ENCODE results near the gene ADGRV1. TPM values are rescaled to one million over a fixed set of nuclear protein-coding genes. Genes with fewer than 3 reads are reported as not detected.
"Not testable (repeated sequence)": the region's sequence is repeated elsewhere in the genome, so short reads cannot be mapped to it uniquely, and the experiment has no call there.

The ADGRV1 gene
- total and polyA plus RNA-seq, 7 donors = 0.05 to 0.83 (median 0.11) TPM; not detected in 1

DNA sequence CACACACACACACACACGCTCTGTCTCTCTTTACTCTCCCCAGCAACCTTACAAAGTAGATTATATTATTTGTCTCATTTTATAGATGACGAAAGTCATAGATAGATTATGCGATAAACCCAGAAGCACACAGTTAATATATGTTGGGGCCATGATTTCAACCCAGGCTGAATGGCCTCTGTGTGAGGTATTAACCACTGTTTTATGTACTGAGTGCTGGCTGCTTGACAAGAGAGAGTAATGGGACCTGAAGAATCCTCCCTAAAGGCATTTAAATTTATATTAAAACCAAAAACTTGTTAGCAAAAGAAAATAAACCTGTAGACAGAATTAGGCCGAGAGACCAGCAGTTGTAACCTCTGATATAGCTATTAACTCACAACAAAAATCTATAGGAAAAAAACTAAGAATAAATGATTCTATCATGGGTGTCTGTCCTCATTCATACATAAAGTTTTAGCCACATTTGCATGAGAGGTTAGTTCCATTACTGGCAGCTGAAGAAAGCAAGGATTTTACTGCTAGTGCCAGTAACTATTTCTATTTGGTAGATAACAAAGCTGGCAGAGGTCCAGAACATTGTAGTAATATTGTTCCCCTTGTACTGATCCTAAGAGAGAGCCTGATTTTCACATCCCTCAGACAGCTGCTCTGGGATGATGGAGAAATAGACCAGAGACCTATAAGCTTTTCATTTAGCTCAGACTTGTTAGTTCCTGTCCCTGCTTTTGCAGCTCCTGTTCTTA is 250.9 kb downstream of the ADGRV1 start:
- Histone ChIP-seq H3K4me1 (no peaks in the 10 kb centered on the region), H3K4me3 (no peak overlapping the region), H3K36me3 (ENCODE audit: insufficient read depth in 1 of 2, low read depth in 1 of 2) (no peaks in the 10 kb centered on the region), H3K27ac (no peak overlapping the region), H3K9me3 (no peaks in the 10 kb centered on the region), H3K27me3 (ENCODE audit: insufficient read depth in 3 of 3, low read length in 2 of 3) (no peaks in the 10 kb centered on the region)
- no peak for DNase-seq
- WGBS, 3 donors = 82 to 85% (median 83%) methylated on average over 4 of the region's 4 CpGs
- TF ChIP-seq, protein P1, sequence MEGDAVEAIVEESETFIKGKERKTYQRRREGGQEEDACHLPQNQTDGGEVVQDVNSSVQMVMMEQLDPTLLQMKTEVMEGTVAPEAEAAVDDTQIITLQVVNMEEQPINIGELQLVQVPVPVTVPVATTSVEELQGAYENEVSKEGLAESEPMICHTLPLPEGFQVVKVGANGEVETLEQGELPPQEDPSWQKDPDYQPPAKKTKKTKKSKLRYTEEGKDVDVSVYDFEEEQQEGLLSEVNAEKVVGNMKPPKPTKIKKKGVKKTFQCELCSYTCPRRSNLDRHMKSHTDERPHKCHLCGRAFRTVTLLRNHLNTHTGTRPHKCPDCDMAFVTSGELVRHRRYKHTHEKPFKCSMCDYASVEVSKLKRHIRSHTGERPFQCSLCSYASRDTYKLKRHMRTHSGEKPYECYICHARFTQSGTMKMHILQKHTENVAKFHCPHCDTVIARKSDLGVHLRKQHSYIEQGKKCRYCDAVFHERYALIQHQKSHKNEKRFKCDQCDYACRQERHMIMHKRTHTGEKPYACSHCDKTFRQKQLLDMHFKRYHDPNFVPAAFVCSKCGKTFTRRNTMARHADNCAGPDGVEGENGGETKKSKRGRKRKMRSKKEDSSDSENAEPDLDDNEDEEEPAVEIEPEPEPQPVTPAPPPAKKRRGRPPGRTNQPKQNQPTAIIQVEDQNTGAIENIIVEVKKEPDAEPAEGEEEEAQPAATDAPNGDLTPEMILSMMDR (IDR thresholded peaks at IDR 0.05) = no peak
- intact Hi-C loops (cut with DNase I) = no loop called here
- ATAC-seq = no peak

DNA sequence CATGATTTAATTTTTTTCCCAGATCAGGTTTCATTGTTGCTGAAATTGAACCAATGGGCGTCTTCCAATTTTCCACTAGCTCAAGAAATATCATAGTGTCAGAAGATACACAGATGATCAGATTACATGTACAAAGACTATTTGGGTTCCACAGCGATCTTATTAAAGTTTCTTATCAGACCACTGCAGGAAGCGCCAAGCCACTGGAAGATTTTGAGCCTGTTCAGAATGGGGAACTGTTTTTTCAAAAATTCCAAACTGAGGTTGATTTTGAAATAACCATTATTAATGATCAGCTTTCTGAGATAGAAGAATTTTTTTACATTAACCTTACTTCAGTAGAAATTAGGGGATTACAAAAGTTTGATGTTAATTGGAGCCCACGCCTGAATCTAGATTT is 251.6 kb downstream of the ADGRV1 start:
- H3K36me3 ChIP-seq (ENCODE audit: insufficient read depth in 1 of 2, low read depth in 1 of 2) = no peaks in the 10 kb centered on the region
- no peak for ATAC-seq
- no peaks in the 10 kb centered on the region for H3K9me3 ChIP-seq
- H3K27me3 ChIP-seq (ENCODE audit: insufficient read depth in 3 of 3, low read length in 2 of 3) = no peaks in the 10 kb centered on the region
- H3K4me1 ChIP-seq = no peaks in the 10 kb centered on the region
- H3K27ac ChIP-seq = no peak overlapping the region
- TF ChIP-seq, protein P1 (IDR thresholded peaks at IDR 0.05) = no peak
- DNase-seq = no peak
- WGBS, 3 donors = 52 to 66% (median 60%) methylated on average over 4 of the region's 4 CpGs
- intact Hi-C loops (cut with DNase I) = no loop called here
- H3K4me3 ChIP-seq = no peak overlapping the region

DNA sequence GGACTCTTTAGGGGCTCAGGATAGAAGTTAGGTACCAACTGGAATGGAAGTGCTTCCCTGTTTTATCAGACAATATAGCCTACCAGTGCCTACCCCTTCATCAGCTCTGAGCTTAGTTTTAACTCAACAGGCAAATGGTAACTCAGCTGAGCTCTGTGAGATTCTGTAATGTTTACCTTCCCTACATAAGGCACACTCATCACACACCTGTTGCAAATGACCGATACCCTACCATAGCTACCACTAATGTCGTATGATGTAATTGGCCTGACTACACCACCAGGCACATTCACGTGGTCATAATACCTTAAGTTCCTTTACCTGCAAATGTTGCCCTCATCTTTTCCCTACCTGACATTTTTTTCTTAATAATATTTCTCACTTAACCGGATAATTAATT is 254.8 kb downstream of the ADGRV1 start:
- no peak for ATAC-seq
- WGBS, 3 donors = 89 to 94% (median 93%) methylated on average over 4 of the region's 4 CpGs
- intact Hi-C loops (cut with DNase I) = no loop called here

DNA sequence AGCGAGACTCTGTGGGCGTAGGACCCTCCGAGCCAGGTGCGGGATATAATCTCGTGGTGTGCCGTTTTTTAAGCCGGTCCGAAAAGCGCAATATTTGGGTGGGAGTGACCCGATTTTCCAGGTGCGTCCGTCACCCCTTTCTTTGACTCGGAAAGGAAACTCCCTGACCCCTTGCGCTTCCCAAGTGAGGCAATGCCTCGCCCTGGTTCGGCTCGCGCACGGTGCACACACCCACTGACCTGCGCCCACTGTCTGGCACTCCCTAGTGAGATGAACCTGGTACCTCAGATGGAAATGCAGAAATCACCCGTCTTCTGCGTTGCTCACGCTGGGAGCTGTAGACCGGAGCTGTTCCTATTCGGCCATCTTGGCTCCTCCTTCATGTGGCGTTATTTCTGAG is 263.5 kb downstream of the ADGRV1 start:
- H3K36me3 ChIP-seq (ENCODE audit: insufficient read depth in 1 of 2, low read depth in 1 of 2); H3K4me3 ChIP-seq; intact Hi-C loops (cut with DNase I); DNase-seq; H3K27me3 ChIP-seq (ENCODE audit: insufficient read depth in 3 of 3, low read length in 2 of 3); ATAC-seq; H3K27ac ChIP-seq; H3K9me3 ChIP-seq; H3K4me1 ChIP-seq: not testable (repeated sequence)
- 87 to 91% (median 90%) methylated on average over 19 to 26 of the region's 26 CpGs for WGBS, 3 donors

More for the DNA sequence above, 254.8 kb downstream of the ADGRV1 start:
- no peak for DNase-seq
- Histone ChIP-seq H3K36me3 (ENCODE audit: insufficient read depth in 1 of 2, low read depth in 1 of 2) (no peaks in the 10 kb centered on the region), H3K27me3 (ENCODE audit: insufficient read depth in 3 of 3, low read length in 2 of 3) (no peaks in the 10 kb centered on the region), H3K27ac (no peak overlapping the region), H3K9me3 (no peaks in the 10 kb centered on the region), H3K4me1 (no peaks in the 10 kb centered on the region), H3K4me3 (no peak overlapping the region)
- TF ChIP-seq, protein P1 (IDR thresholded peaks at IDR 0.05) = no peak

DNA sequence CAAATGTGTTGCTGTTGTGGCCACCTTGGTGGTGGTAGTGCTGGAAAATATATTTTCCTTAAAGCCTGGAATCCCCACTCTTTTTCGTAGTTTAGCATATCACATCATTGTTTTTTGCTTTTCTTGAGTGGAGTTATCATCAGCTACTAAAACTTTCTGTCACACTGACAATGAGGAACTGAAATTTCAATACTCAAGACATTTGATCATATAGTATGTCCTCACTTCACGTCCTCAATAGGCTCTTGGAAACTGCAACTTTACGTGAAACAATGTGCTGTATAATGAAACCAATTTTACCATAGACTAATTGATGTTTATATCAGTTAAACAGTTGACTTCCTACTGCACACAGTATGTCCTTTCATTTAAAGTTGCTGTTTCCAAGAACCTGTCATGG is 265.8 kb downstream of the ADGRV1 start:
- no peak for ATAC-seq

More for the DNA sequence above, 265.8 kb downstream of the ADGRV1 start:
- Histone ChIP-seq H3K4me1 (no peaks in the 10 kb centered on the region), H3K36me3 (ENCODE audit: insufficient read depth in 1 of 2, low read depth in 1 of 2) (no peaks in the 10 kb centered on the region), H3K4me3 (no peak overlapping the region), H3K9me3 (no peaks in the 10 kb centered on the region), H3K27ac (no peak overlapping the region), H3K27me3 (ENCODE audit: insufficient read depth in 3 of 3, low read length in 2 of 3) (no peaks in the 10 kb centered on the region)
- WGBS, 3 donors = 77 to 84% (median 81%) methylated on average over 3 of the region's 3 CpGs
- DNase-seq = no peak
- intact Hi-C loops (cut with DNase I) = no loop called here
- TF ChIP-seq, protein P1 (IDR thresholded peaks at IDR 0.05) = no peak
